AG10803 (cell line): ENCODE data around the gene CIBAR2.

Experiments used
- DNase-seq: peaks from one replicate; pipeline ENCODE4 v3.0.0; 2010; ENCODE audit warnings: low read depth
- H3K4me3 ChIP-seq: 2 replicates; pipeline ENCODE4 v1.5.1; 2011; ENCODE audit warnings: mild to moderate bottlenecking, low read length, control low read depth
- TF ChIP-seq, protein P1 (sequence below): conservative IDR thresholded peaks from 2 replicates; pipeline ENCODE4 v1.5.1; 2011; ENCODE audit warnings: mild to moderate bottlenecking, low read length, control low read depth, inconsistent platforms

Gene CIBAR2

GRCh38 chr16:85075236-85075924, 36.9 kb downstream of the CIBAR2 start:
- no peak overlapping the region for H3K4me3 ChIP-seq
- TF ChIP-seq, protein P1, sequence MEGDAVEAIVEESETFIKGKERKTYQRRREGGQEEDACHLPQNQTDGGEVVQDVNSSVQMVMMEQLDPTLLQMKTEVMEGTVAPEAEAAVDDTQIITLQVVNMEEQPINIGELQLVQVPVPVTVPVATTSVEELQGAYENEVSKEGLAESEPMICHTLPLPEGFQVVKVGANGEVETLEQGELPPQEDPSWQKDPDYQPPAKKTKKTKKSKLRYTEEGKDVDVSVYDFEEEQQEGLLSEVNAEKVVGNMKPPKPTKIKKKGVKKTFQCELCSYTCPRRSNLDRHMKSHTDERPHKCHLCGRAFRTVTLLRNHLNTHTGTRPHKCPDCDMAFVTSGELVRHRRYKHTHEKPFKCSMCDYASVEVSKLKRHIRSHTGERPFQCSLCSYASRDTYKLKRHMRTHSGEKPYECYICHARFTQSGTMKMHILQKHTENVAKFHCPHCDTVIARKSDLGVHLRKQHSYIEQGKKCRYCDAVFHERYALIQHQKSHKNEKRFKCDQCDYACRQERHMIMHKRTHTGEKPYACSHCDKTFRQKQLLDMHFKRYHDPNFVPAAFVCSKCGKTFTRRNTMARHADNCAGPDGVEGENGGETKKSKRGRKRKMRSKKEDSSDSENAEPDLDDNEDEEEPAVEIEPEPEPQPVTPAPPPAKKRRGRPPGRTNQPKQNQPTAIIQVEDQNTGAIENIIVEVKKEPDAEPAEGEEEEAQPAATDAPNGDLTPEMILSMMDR = no peak
- DNase-seq = no peak

GRCh38 chr16:85074225-85074914, 37.9 kb downstream of the CIBAR2 start:
- TF ChIP-seq, protein P1 = no peak
- H3K4me3 ChIP-seq = no peak overlapping the region
- DNase-seq = no peak

- TF ChIP-seq, protein P1 = no peak
- no peak overlapping the region for H3K4me3 ChIP-seq
- peak; percentile 88 for DNase-seq
Observed at GRCh38 chr16:85072947-85073346, 39.3 kb downstream of the CIBAR2 start.

- H3K4me3 ChIP-seq = no peak overlapping the region
- no peak for DNase-seq
- TF ChIP-seq, protein P1 = no peak
Observed at GRCh38 chr16:85072076-85072860, 40.0 kb downstream of the CIBAR2 start.

DNA sequence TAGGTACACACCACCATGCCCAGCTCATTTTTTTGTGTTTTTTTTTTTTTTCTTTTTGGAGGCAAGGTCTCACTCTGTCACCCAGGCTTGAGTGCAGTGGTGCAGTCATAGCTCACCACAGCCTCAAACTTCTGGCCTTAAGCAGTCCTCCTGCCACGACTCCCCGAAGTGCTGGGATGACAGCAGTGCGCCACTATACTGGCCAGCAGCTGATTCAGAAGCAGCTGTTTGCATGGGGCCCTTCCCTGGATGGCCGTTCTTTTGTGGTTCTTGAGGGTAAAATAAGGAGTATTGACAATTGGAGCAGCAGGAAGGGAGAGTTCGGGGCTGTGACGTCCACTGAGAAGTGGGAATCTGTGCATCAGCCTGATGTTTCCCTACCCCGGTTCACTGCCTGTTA, 43.1 kb downstream of the CIBAR2 start:
- TF ChIP-seq, protein P1 = no peak
- no peak overlapping the region for H3K4me3 ChIP-seq
- no peak for DNase-seq

- H3K4me3 ChIP-seq = no peak overlapping the region
- TF ChIP-seq, protein P1 = no peak
- no peak for DNase-seq
Observed at GRCh38 chr16:85068746-85069145, 43.5 kb downstream of the CIBAR2 start.
